Right lobe of liver (tissue), 6 donors: ENCODE measurements around the gene KLK5. TPM values are rescaled to one million over a fixed set of nuclear protein-coding genes. Genes with fewer than 3 reads are reported as not detected.
"Not testable (repeated sequence)": the region's sequence is repeated elsewhere in the genome, so short reads cannot be mapped to it uniquely, and the experiment has no call there.

Source experiments
- ATAC-seq, 4 donors: fragments of 200-7000 bp; cut with Tn5 transposase; one replicate each; pipeline ENCODE4 v1.9.1; 2020; ENCODE audit warnings: mild to moderate bottlenecking in 4 of 4, moderate library complexity in 4 of 4
- DNase-seq, 3 donors: peaks; one replicate each; pipeline ENCODE4 v3.0.0-alpha.2; 2020
- H3K27ac ChIP-seq, 3 donors: fragments of 200-600 bp; one replicate each; pipeline ENCODE4 v1.8.0; 2022
- H3K27me3 ChIP-seq, 2 donors: fragments of 200-600 bp; one replicate each; pipeline ENCODE4 v1.8.0; 2022
- H3K36me3 ChIP-seq, 4 donors: fragments of 200-600 bp; sonication (generic) in 1 of 4; one replicate each; pipeline versions ENCODE4 v1.5.1 to v1.8.0; 2017 to 2022; ENCODE audit warnings: control low read depth in 1 of 4
- H3K4me1 ChIP-seq, 4 donors: fragments of 200-600 bp; sonication (generic) in 1 of 4; one replicate each; pipeline versions ENCODE4 v1.5.1 to v1.8.0; 2017 to 2022; ENCODE audit warnings: control low read depth in 1 of 4
- H3K4me3 ChIP-seq, 3 donors: fragments of 200-600 bp; one replicate each; pipeline ENCODE4 v1.8.0; 2022
- H3K9me3 ChIP-seq, 4 donors: fragments of 200-600 bp; sonication (generic) in 1 of 4; one replicate each; pipeline versions ENCODE4 v1.5.1 to v1.8.0; 2017 to 2022; ENCODE audit warnings: control low read depth in 1 of 4
- POLR2A ChIP-seq: fragments of 450-650 bp; IDR thresholded peaks from one replicate; pipeline ENCODE4 v1.6.1; 2017; ENCODE audit warnings: antibody characterized with exemption, mild to moderate bottlenecking
- WGBS: methylation state at CpG from one replicate; pipeline ENCODE4 v1.1.6; 2018; ENCODE audit warnings: low coverage, low lambda C conversion rate; ENCODE audit not compliant: insufficient coverage; ENCODE audit errors: missing lambda C conversion rate; 5-methylcytosine and 5-hydroxymethylcytosine counted together
- intact Hi-C, 2 donors: fragments of 100-400 bp; cut with DNase I; formaldehyde crosslinking; loops; one replicate each; pipeline versions ENCODE4 v1.11.2 to v1.14.1; 2022
- total RNA-seq, 6 experiments: library from RNA; depleted of rRNA in 2 of 6; stranded (reverse); fragments of >200 nt in 2 of 6; fragmentation: NEBNext Ultra II Directional in 3 of 6; extraction: Animal tissue kit (Norgen Biotek cat#: 25700) in 3 of 6; gene quantifications; one replicate each; pipeline versions ENCODE4 v1.1.0 to v1.2.4, GENCODE V29; 2016 to 2023
- TF ChIP-seq, protein P1 (sequence below), 4 donors: fragments of 200-600 bp in 3 of 4; fragments of 450-650 bp in 1 of 4; IDR thresholded peaks; one replicate each; pipeline versions ENCODE4 v1.5.1 to v1.8.0; 2016 to 2022; ENCODE audit warnings: antibody characterized with exemption in 4 of 4, mild to moderate bottlenecking in 2 of 4
- donor health status: DM: no; HTN: yes; CAD: no.
- donor health status: DM: no; HTN: no; CAD: no.
- donor health status: DM: no; HTN: no; CAD: no.
- donor health status: DM: no; HTN: yes; CAD: no.
- donor health status: DM: no; HTN: yes; CAD: no.

Gene KLK5
- total RNA-seq, 6 experiments from 2014 or later, result not detected

DNA sequence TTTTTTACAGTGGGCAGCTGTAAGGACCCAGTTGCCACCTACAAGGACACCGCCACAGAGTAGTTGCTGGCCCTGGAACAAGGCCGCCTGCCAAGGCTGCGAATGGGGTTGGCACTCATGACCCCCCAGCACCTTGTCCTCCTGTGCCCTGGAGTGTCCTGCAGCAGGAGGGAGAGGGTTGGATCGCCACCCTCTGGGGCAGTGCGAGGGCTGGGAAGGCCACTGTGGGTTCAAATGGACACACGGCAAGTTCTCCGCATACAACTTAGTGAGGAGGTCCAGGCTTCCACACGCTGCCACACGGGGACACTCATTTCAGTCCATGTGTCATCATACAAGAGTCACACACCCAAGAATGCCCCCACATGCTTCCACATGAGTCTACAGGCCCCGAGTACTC lies 47.6 kb upstream of the KLK5 start:
- no peaks in the 10 kb centered on the region for H3K9me3 ChIP-seq
- intact Hi-C loops, result no loop called here
- TF ChIP-seq, protein P1, sequence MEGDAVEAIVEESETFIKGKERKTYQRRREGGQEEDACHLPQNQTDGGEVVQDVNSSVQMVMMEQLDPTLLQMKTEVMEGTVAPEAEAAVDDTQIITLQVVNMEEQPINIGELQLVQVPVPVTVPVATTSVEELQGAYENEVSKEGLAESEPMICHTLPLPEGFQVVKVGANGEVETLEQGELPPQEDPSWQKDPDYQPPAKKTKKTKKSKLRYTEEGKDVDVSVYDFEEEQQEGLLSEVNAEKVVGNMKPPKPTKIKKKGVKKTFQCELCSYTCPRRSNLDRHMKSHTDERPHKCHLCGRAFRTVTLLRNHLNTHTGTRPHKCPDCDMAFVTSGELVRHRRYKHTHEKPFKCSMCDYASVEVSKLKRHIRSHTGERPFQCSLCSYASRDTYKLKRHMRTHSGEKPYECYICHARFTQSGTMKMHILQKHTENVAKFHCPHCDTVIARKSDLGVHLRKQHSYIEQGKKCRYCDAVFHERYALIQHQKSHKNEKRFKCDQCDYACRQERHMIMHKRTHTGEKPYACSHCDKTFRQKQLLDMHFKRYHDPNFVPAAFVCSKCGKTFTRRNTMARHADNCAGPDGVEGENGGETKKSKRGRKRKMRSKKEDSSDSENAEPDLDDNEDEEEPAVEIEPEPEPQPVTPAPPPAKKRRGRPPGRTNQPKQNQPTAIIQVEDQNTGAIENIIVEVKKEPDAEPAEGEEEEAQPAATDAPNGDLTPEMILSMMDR (IDR thresholded peaks at IDR 0.05), result no peak
- no peak for TF ChIP-seq POLR2A
- H3K36me3 ChIP-seq, result no peaks in the 10 kb centered on the region
- H3K4me1 ChIP-seq, result no peaks in the 10 kb centered on the region
- H3K27ac ChIP-seq, result no peak overlapping the region
- H3K4me3 ChIP-seq, result no peak overlapping the region
- H3K27me3 ChIP-seq, result no peaks in the 10 kb centered on the region
- DNase-seq (no peak), ATAC-seq (no peak)
- WGBS, result 40% methylated on average over 2 of the region's 10 CpGs

DNA sequence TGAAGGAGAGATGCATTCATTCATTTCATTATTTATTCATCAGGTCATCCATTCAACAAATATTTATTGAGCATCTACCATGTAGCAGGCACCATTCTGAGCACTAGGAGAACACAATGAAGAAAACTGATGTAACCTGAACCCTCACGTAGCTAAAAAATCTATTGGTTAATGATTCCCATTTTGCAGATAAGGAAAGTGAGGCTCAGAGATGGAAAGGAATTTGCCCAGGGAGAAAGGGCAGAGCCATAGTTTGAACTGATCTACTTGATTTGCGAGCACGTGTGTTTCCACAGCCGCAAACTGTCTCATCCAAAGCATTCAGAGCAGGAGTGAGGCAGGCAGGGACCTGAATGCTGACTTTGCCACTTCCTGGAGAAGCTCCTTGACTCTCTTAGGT lies 45.8 kb upstream of the KLK5 start:
- 54% methylated on average over 4 of the region's 4 CpGs for WGBS
- H3K27me3 ChIP-seq, result no peaks in the 10 kb centered on the region
- no peak for DNase-seq
- H3K4me1 ChIP-seq, result no peaks in the 10 kb centered on the region
- intact Hi-C loops, result no loop called here
- H3K4me3 ChIP-seq, result no peak overlapping the region
- H3K27ac ChIP-seq, result no peak overlapping the region
- no peak for ATAC-seq
- no peaks in the 10 kb centered on the region for H3K36me3 ChIP-seq
- H3K9me3 ChIP-seq, result no peaks in the 10 kb centered on the region
- TF ChIP-seq, protein P1 (IDR thresholded peaks at IDR 0.05), result no peak

DNA sequence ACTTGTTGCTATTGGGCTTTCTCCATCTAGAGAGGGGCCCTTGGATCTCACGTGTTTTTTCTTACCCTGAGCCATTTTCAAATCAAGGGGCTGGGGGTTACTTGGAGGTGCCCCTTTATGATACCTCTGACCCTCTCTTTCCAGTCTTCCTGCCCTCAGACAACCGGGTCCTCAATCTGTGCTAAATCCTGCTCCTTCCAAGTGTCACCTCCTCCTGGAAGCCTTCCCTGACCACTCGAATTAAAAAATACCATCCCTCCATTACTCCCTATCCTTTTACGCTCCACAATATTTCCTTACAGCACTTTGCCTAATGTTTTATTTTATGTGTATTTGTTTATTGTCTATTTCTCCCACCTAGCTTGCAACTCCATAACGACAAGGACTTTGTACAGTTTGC lies 45.2 kb upstream of the KLK5 start:
- ATAC-seq (no peak), DNase-seq (no peak)
- H3K4me3 ChIP-seq, result no peak overlapping the region
- WGBS, result 41% methylated on average over 5 of the region's 5 CpGs
- H3K36me3 ChIP-seq, result no peaks in the 10 kb centered on the region
- intact Hi-C loops, result no loop called here
- H3K27ac ChIP-seq, result no peak overlapping the region
- TF ChIP-seq, protein P1 (IDR thresholded peaks at IDR 0.05), result no peak
- TF ChIP-seq POLR2A, result no peak
- no peaks in the 10 kb centered on the region for H3K27me3 ChIP-seq
- no peaks in the 10 kb centered on the region for H3K4me1 ChIP-seq
- H3K9me3 ChIP-seq, result no peaks in the 10 kb centered on the region

DNA sequence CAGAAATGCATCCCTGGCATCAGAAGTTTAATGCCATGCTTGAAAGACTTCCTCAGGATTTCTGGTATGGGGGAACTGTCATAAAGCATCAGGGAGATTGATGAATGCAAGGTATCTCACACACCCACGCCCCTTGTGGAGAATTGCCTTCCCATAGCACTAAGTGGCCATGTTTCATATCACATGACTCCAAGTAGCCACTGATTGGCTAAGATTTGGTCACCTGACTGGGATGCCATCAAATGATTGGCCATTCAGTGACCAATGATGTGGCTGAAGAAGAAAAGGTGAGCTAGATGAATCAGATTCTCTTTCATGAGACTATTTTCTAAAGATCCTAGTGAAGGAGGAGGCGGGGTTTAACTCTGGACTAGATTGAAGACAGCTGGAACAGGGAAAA lies 41.3 kb upstream of the KLK5 start:
- Histone ChIP-seq H3K27me3 (no peaks in the 10 kb centered on the region), H3K27ac (no peak overlapping the region), H3K36me3 (no peaks in the 10 kb centered on the region), H3K4me1 (no peaks in the 10 kb centered on the region), H3K9me3 (no peaks in the 10 kb centered on the region), H3K4me3 (no peak overlapping the region)
- intact Hi-C loops, result no loop called here
- TF ChIP-seq POLR2A, result no peak
- TF ChIP-seq, protein P1 (IDR thresholded peaks at IDR 0.05), result no peak
- 60% methylated on average over 2 of the region's 2 CpGs for WGBS
- DNase-seq (no peak), ATAC-seq (no peak)

DNA sequence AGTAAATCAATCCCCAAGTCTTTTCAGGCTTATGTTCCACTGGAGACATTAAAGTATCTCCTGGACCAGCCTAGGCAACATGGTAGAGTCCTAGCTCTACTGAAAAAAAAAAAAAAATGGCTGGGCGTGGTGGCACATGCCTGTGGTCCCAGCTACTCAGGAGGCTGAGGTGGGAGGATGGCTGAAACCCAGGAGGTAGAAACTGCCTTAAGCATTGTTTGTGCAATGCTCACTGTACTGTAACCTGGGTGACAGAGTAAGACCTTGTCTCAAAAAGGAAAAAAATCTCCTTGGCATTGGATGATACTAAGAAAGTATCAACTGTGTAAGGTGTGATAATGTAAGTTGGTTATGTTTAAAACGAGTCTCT lies 39.8 kb upstream of the KLK5 start:
- intact Hi-C loops, result no loop called here
- DNase-seq, result no peak

DNA sequence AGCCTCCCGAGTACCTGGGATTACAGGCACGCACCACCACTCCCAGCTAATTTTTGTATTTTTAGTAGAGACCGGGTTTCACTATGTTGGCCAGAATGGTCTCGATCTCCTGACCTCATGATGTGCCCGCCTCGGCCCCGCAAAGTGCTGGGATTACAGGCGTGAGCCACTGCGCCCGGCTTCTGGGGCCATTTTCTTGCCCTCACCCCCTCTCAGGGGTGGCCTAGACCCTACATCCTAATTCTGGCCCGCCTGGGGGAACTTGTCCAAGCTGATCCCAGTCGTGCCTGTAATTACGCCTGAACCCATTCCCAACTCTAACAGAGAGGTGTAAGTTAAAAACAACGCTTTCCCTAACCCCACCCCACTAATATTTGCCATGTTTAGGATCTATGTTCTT lies 31.6 kb upstream of the KLK5 start:
- H3K9me3 ChIP-seq, DNase-seq, intact Hi-C loops, H3K4me1 ChIP-seq, ATAC-seq, H3K36me3 ChIP-seq, H3K27me3 ChIP-seq, H3K4me3 ChIP-seq, H3K27ac ChIP-seq: not testable (repeated sequence)
- 56% methylated on average over 8 of the region's 14 CpGs for WGBS

More for the DNA sequence above, 39.8 kb upstream of the KLK5 start:
- no peak overlapping the region for H3K4me3 ChIP-seq
- H3K27ac ChIP-seq, result no peak overlapping the region
- H3K36me3 ChIP-seq, result no peaks in the 10 kb centered on the region
- no peak for TF ChIP-seq POLR2A
- TF ChIP-seq, protein P1 (IDR thresholded peaks at IDR 0.05), result no peak
- WGBS, result 39% methylated on average over 2 of the region's 2 CpGs
- H3K4me1 ChIP-seq, result no peaks in the 10 kb centered on the region
- no peaks in the 10 kb centered on the region for H3K9me3 ChIP-seq
- ATAC-seq, result no peak
- no peaks in the 10 kb centered on the region for H3K27me3 ChIP-seq
